Astrocyte (in vitro differentiated cells and primary cell): ENCODE measurements around the gene MOSPD3. TPM values are rescaled to one million over a fixed set of nuclear protein-coding genes. Genes with fewer than 3 reads are reported as not detected.

Experiments
- DNase-seq: peaks from one replicate; pipeline ENCODE4 v3.0.0-alpha.2; 2010; ENCODE audit warnings: low read depth
- FAIRE-seq: peaks from 2 replicates; lab custom pipeline; 2011; peaks lifted over from hg19 to GRCh38; lab: Jason Lieb, UNC
- H2AFZ ChIP-seq: 2 replicates; pipeline ENCODE4 v1.6.0; 2012; ENCODE audit warnings: low read depth, low read length, inconsistent platforms
- H3K27ac ChIP-seq: 2 replicates; pipeline ENCODE4 v1.5.1; 2011; ENCODE audit warnings: low read depth, low read length, inconsistent platforms
- H3K27me3 ChIP-seq: 2 replicates; pipeline ENCODE4 v1.6.0; 2011; ENCODE audit warnings: low read length, inconsistent platforms; ENCODE audit not compliant: insufficient read depth
- H3K36me3 ChIP-seq: 2 replicates; pipeline ENCODE4 v1.5.1; 2011; ENCODE audit warnings: low read length, inconsistent platforms; ENCODE audit not compliant: insufficient read depth
- H3K4me1 ChIP-seq: 2 replicates; pipeline ENCODE4 v1.5.1; 2011; ENCODE audit warnings: low read length, inconsistent platforms; ENCODE audit not compliant: insufficient read depth
- H3K4me2 ChIP-seq: 2 replicates; pipeline ENCODE4 v1.6.0; 2012; ENCODE audit warnings: low read length, inconsistent platforms
- H3K4me3 ChIP-seq: 2 replicates; pipeline ENCODE4 v1.5.1; 2011; ENCODE audit warnings: low read depth, mild to moderate bottlenecking, low read length, inconsistent platforms; ENCODE audit not compliant: insufficient read depth
- H3K79me2 ChIP-seq: 2 replicates; pipeline ENCODE4 v1.6.0; 2012; ENCODE audit warnings: mild to moderate bottlenecking, low read length, inconsistent platforms; ENCODE audit not compliant: insufficient read depth
- H3K9ac ChIP-seq: 2 replicates; pipeline ENCODE4 v1.6.0; 2012; ENCODE audit warnings: mild to moderate bottlenecking, low read length, inconsistent platforms
- H3K9me3 ChIP-seq: 2 replicates; pipeline ENCODE4 v1.5.1; 2012; ENCODE audit warnings: low read depth, mild to moderate bottlenecking, low read length, inconsistent platforms; ENCODE audit not compliant: insufficient read depth
- H4K20me1 ChIP-seq: 2 replicates; pipeline ENCODE4 v1.6.0; 2012; ENCODE audit warnings: low read length, inconsistent platforms; ENCODE audit not compliant: insufficient read depth
- H3K27ac Mint-ChIP-seq: one replicate; pipeline ENCODE4 v1.8.0; 2021; ENCODE audit warnings: mild to moderate bottlenecking, mixed read lengths; ENCODE audit not compliant: unreplicated experiment
- H3K27me3 Mint-ChIP-seq: one replicate; pipeline ENCODE4 v1.8.0; 2021; ENCODE audit warnings: low read depth, mixed read lengths; ENCODE audit not compliant: unreplicated experiment
- H3K36me3 Mint-ChIP-seq: one replicate; pipeline ENCODE4 v1.8.0; 2021; ENCODE audit warnings: low read depth, mixed read lengths; ENCODE audit not compliant: unreplicated experiment
- H3K4me1 Mint-ChIP-seq: one replicate; pipeline ENCODE4 v1.8.0; 2021; ENCODE audit warnings: low read depth, mixed read lengths; ENCODE audit not compliant: unreplicated experiment
- H3K4me3 Mint-ChIP-seq: one replicate; pipeline ENCODE4 v1.8.0; 2021; ENCODE audit warnings: mild to moderate bottlenecking, moderate library complexity, mixed read lengths; ENCODE audit not compliant: unreplicated experiment
- H3K9me3 Mint-ChIP-seq: one replicate; pipeline ENCODE4 v1.8.0; 2021; ENCODE audit warnings: mild to moderate bottlenecking, mixed read lengths; ENCODE audit not compliant: unreplicated experiment
- EZH2 ChIP-seq: IDR thresholded peaks from 2 replicates; pipeline ENCODE4 v1.6.1; 2012; ENCODE audit warnings: mild to moderate bottlenecking, low read length, inconsistent platforms; ENCODE audit not compliant: insufficient read depth
- total RNA-seq: library from RNA; stranded (reverse); gene quantifications from 2 replicates; pipeline ENCODE4 v1.2.1, GENCODE V29; 2021
- TF ChIP-seq, protein P1 (sequence below): IDR thresholded peaks from 2 replicates; pipeline ENCODE4 v1.5.1; 2011; ENCODE audit warnings: low read depth, mild to moderate bottlenecking, inconsistent platforms, low read length, moderate library complexity; ENCODE audit not compliant: insufficient read depth

Gene MOSPD3
- total RNA-seq, 1 donor from 2014 or later = 18.8 TPM

DNA sequence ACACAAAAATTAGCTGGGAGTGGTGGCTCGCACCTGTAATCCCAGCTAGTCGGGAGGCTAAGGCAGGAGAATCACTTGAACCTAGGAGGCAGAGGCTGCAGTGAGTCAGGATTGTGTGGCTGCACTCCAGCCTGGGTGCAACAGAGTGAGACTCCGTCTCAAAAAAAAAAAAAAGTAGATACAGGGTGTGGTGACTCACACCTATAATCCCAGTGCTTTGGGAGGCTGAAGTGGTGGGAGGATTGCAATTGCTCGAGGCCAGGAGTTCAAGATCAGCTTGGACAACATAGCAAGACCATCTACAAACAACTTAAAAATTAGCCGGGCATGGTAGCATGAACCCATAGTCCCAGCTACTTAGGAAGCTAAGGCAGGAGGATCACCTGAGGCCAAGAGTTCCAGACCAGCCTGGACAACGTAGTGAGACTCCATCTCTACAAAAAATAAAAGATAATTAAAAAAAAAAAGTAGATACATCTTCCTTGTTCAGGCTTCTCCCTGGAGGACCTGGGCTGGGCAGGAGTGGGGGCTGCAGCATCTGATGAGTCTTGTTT is 2.0 kb downstream of the MOSPD3 start:
- peaks cover 4% of the 10 kb centered on the region for H4K20me1 ChIP-seq
- H3K9ac ChIP-seq = no peak overlapping the region
- H3K4me1 ChIP-seq = peaks cover 7% of the 10 kb centered on the region
- no peak for FAIRE-seq
- H3K4me3 Mint-ChIP-seq = no peak overlapping the region
- H3K36me3 Mint-ChIP-seq = peaks cover 2% of the 10 kb centered on the region
- DNase-seq = no peak
- no peak overlapping the region for H3K4me2 ChIP-seq
- no peaks in the 10 kb centered on the region for H3K9me3 Mint-ChIP-seq
- H2AFZ ChIP-seq = no peak overlapping the region
- H3K4me1 Mint-ChIP-seq = no peaks in the 10 kb centered on the region
- H3K9me3 ChIP-seq = no peaks in the 10 kb centered on the region
- H3K27me3 Mint-ChIP-seq = no peaks in the 10 kb centered on the region
- no peak overlapping the region for H3K27ac Mint-ChIP-seq
- H3K27ac ChIP-seq = no peak overlapping the region
- H3K4me3 ChIP-seq = no peak overlapping the region
- H3K79me2 ChIP-seq = peaks cover 5% of the 10 kb centered on the region
- TF ChIP-seq EZH2 = no peak
- TF ChIP-seq, protein P1, sequence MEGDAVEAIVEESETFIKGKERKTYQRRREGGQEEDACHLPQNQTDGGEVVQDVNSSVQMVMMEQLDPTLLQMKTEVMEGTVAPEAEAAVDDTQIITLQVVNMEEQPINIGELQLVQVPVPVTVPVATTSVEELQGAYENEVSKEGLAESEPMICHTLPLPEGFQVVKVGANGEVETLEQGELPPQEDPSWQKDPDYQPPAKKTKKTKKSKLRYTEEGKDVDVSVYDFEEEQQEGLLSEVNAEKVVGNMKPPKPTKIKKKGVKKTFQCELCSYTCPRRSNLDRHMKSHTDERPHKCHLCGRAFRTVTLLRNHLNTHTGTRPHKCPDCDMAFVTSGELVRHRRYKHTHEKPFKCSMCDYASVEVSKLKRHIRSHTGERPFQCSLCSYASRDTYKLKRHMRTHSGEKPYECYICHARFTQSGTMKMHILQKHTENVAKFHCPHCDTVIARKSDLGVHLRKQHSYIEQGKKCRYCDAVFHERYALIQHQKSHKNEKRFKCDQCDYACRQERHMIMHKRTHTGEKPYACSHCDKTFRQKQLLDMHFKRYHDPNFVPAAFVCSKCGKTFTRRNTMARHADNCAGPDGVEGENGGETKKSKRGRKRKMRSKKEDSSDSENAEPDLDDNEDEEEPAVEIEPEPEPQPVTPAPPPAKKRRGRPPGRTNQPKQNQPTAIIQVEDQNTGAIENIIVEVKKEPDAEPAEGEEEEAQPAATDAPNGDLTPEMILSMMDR = no peak
- no peaks in the 10 kb centered on the region for H3K36me3 ChIP-seq
- no peaks in the 10 kb centered on the region for H3K27me3 ChIP-seq

DNA sequence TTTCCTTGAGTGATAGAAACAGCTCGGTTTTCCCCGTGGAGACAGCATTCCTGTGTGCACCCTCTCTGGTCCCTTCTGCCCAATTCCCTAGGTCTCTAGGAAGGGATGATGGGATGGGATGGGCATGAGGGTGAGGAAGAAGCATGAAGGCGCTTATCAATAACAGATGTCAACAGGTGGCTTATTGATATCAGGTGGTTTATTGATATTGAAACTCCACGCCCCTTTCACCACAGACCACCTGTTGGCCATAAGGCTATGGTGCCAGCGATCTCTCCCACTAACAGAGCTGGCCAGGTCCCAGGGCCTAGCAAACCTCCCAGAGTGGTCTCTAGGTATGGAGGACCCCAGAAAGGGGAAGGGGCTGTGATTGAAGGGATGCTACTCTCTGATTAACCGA is 7.9 kb downstream of the MOSPD3 start:
- DNase-seq (no peak), FAIRE-seq (no peak)
- Histone ChIP-seq H3K4me3 (no peak overlapping the region), H3K9me3 (no peaks in the 10 kb centered on the region), H3K4me1 (no peaks in the 10 kb centered on the region), H2AFZ (no peak overlapping the region), H4K20me1 (no peaks in the 10 kb centered on the region), H3K27me3 (no peaks in the 10 kb centered on the region), H3K9ac (no peak overlapping the region), H3K4me2 (no peak overlapping the region), H3K27ac (no peak overlapping the region), H3K36me3 (no peaks in the 10 kb centered on the region), H3K79me2 (no peaks in the 10 kb centered on the region)
- H3K36me3 Mint-ChIP-seq = peaks cover 10% of the 10 kb centered on the region
- H3K4me1 Mint-ChIP-seq = no peaks in the 10 kb centered on the region
- peaks cover 15% of the 10 kb centered on the region for H3K27me3 Mint-ChIP-seq
- TF ChIP-seq, protein P1 = no peak
- TF ChIP-seq EZH2 = no peak
- no peak overlapping the region for H3K27ac Mint-ChIP-seq
- no peaks in the 10 kb centered on the region for H3K9me3 Mint-ChIP-seq
- no peak overlapping the region for H3K4me3 Mint-ChIP-seq

DNA sequence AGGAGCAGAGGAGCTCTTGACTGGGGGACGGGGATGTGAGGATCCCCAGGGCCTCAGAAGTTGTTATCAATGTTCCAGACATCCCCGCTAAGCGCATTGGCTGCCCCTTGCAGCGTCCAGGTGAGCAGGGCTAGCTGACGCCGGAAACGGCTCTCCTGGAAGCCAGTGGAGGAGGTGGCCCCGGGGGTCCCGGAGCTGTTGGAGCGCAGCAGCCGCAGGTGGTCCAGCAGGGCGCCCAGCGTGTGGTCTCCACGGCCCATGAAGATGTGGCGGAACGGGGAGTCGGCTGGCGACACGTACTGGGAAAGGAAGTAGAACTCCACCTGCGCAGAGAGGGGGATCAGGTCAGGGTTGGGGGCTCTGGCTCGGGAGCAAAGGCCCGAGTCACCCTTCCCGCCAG is 8.5 kb downstream of the MOSPD3 start:
- H3K4me3 Mint-ChIP-seq = no peak overlapping the region
- Histone ChIP-seq H3K4me3 (no peak overlapping the region), H3K79me2 (no peaks in the 10 kb centered on the region), H3K27ac (no peak overlapping the region), H3K4me1 (no peaks in the 10 kb centered on the region), H3K4me2 (no peak overlapping the region), H2AFZ (no peak overlapping the region), H3K36me3 (no peaks in the 10 kb centered on the region), H3K27me3 (no peaks in the 10 kb centered on the region), H3K9ac (no peak overlapping the region), H3K9me3 (no peaks in the 10 kb centered on the region), H4K20me1 (no peaks in the 10 kb centered on the region)
- FAIRE-seq (no peak), DNase-seq (no peak)
- TF ChIP-seq, protein P1 = no peak
- TF ChIP-seq EZH2 = no peak
- peaks cover 19% of the 10 kb centered on the region for H3K27me3 Mint-ChIP-seq
- no peaks in the 10 kb centered on the region for H3K4me1 Mint-ChIP-seq
- H3K9me3 Mint-ChIP-seq = no peaks in the 10 kb centered on the region
- no peak overlapping the region for H3K27ac Mint-ChIP-seq
- peaks cover 9% of the 10 kb centered on the region for H3K36me3 Mint-ChIP-seq
